Measurements from ENCODE around the gene PRAMEF20.

PRAMEF20 gene

GRCh38 chr1:13465515-13465914, 55.3 kb downstream of the PRAMEF20 start:
- DNase-seq: no peak

DNA sequence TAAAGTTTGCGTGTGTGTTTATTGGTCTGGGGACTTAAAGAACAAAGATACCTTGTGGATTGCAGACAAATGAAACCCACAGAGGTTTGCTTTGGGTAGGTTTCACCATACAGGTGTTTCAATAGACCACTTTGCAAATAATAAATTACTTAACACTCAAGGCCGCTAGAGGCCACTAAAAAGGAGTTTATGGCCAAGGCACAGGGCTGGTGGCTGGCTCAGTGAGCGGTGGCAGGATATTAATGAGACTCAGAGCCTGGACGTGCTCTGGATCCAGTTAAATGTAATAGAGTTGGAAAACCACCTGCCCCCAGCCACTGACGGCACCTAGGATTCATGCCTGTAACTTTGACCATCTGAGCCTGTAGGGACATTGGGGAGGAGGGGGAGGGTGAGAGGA, 59.1 kb downstream of the PRAMEF20 start:
- no peak for DNase-seq
